ENCODE measurements around the gene FZD1. TPM values are rescaled to one million over a fixed set of nuclear protein-coding genes. Genes with fewer than 3 reads are reported as not detected.

The FZD1 gene
- total RNA-seq, 1 donor from 2014 or later = 30.2 TPM

DNA sequence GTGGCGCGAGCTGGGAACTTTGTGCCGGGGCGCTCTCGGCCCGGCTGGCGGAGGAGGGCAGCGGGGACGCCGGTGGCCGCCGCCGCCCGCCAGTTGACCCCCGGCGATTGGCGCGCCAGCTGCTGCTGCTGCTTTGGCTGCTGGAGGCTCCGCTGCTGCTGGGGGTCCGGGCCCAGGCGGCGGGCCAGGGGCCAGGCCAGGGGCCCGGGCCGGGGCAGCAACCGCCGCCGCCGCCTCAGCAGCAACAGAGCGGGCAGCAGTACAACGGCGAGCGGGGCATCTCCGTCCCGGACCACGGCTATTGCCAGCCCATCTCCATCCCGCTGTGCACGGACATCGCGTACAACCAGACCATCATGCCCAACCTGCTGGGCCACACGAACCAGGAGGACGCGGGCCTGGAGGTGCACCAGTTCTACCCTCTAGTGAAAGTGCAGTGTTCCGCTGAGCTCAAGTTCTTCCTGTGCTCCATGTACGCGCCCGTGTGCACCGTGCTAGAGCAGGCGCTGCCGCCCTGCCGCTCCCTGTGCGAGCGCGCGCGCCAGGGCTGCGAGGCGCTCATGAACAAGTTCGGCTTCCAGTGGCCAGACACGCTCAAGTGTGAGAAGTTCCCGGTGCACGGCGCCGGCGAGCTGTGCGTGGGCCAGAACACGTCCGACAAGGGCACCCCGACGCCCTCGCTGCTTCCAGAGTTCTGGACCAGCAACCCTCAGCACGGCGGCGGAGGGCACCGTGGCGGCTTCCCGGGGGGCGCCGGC is 870 bp downstream of the FZD1 start:
- peak; percentile 79 for DNase-seq

DNA sequence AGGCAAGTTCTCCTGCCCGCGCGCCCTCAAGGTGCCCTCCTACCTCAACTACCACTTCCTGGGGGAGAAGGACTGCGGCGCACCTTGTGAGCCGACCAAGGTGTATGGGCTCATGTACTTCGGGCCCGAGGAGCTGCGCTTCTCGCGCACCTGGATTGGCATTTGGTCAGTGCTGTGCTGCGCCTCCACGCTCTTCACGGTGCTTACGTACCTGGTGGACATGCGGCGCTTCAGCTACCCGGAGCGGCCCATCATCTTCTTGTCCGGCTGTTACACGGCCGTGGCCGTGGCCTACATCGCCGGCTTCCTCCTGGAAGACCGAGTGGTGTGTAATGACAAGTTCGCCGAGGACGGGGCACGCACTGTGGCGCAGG is 1.4 kb downstream of the FZD1 start:
- peak; percentile 33 for DNase-seq

DNA sequence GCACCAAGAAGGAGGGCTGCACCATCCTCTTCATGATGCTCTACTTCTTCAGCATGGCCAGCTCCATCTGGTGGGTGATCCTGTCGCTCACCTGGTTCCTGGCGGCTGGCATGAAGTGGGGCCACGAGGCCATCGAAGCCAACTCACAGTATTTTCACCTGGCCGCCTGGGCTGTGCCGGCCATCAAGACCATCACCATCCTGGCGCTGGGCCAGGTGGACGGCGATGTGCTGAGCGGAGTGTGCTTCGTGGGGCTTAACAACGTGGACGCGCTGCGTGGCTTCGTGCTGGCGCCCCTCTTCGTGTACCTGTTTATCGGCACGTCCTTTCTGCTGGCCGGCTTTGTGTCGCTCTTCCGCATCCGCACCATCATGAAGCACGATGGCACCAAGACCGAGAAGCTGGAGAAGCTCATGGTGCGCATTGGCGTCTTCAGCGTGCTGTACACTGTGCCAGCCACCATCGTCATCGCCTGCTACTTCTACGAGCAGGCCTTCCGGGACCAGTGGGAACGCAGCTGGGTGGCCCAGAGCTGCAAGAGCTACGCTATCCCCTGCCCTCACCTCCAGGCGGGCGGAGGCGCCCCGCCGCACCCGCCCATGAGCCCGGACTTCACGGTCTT is 1.9 kb downstream of the FZD1 start:
- DNase-seq = peak; percentile 43

GRCh38 chr7:91266689-91267090 is 2.5 kb downstream of the FZD1 start:
- DNase-seq = peak; percentile 27

DNA sequence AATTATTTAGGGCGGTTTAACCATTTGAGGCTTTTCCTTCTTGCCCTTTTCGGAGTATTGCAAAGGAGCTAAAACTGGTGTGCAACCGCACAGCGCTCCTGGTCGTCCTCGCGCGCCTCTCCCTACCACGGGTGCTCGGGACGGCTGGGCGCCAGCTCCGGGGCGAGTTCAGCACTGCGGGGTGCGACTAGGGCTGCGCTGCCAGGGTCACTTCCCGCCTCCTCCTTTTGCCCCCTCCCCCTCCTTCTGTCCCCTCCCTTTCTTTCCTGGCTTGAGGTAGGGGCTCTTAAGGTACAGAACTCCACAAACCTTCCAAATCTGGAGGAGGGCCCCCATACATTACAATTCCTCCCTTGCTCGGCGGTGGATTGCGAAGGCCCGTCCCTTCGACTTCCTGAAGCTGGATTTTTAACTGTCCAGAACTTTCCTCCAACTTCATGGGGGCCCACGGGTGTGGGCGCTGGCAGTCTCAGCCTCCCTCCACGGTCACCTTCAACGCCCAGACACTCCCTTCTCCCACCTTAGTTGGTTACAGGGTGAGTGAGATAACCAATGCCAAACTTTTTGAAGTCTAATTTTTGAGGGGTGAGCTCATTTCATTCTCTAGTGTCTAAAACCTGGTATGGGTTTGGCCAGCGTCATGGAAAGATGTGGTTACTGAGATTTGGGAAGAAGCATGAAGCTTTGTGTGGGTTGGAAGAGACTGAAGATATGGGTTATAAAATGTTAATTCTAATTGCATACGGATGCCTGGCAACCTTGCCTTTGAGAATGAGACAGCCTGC is 3.1 kb downstream of the FZD1 start:
- peak; percentile 68 for DNase-seq

DNA sequence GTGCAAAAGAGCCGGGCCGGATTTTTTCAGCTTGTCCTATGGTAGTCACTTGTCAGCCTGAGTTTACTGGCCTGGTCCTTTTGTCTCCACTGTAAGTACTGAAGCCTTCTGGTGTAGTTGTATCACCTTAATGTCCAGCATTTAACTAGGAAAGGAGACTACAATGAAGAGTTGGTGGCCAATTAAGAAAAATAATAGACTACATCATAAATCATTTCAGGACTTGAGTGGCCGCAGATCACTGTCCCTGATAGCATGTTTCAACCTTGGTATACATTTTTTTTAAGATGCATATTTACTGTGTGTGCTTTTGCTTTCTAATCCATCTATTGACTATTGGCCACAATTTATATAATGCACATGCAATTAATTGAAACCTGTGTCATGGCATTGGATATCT is 6.1 kb downstream of the FZD1 start:
- no peak for DNase-seq

DNA sequence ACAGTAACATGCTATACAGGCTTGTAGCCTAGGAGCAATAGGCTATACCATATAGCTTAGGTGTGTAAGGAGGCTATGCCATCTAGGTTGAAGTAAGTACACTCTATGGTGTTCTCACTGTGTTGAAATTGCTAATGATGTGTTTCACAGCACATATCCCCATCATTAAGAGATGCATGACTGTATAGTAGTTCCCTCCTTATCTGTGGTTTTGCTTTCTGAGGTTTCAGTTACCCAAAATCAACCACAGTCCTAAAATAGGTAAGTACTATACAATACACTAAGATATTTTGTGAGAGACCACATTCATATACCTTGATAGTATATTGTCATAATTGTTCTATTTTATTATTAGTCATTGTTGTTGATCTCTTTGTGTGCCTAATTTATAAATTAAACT is 12.7 kb downstream of the FZD1 start:
- DNase-seq = no peak

DNA sequence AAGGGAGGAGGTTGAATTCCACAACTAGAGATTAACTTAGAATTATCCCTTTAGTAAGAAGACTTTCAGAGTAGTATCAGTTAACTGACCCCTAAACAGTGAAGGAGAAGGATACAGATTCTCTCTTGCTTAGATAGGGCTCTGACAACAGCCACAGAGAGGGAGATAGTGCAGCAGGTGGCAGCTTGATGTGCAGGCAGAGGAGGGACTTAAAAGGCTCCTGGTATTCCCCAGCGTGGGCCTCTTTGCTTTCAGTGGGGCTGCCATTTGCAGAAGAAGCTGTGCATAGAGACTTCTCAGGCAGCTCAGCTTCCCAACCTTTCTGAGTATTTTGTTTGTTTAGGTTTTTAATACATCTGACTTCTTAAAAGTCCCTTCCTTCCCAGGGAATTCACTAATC is 16.0 kb downstream of the FZD1 start:
- peak; percentile 33 for DNase-seq

- DNase-seq = no peak
These were observed 16.4 kb downstream of the FZD1 start for GRCh38 chr7:91280604-91281003.

DNA sequence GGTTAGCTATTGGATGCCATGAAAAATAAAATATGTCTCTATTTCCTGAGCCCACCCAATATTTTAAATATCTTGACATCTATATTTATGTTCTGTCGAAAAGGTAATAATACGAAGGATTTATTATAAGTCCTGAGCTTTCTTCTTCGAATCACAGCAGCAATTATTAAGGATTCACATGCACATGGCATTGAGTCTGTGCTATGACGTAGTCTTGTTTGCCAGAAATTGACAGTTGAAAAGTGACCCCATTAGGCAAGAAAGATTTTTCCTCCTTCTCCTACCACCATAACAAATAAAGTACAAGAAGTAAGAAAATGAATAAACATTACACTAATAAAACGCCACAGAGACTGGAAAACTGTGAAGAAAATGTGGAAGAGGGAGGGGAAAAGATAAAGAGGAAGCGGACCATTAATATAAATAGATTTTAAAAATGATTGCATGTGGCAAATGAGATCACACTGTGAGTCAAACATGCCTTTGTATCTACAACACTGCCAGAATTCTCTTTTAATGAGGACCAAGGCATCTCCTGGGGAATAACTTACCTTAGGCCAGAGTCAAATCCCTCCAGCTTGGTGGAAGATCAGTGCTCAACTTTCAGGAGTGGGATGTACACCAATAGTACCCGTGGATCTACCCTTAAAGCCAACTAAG is 21.6 kb downstream of the FZD1 start:
- no peak for DNase-seq

DNA sequence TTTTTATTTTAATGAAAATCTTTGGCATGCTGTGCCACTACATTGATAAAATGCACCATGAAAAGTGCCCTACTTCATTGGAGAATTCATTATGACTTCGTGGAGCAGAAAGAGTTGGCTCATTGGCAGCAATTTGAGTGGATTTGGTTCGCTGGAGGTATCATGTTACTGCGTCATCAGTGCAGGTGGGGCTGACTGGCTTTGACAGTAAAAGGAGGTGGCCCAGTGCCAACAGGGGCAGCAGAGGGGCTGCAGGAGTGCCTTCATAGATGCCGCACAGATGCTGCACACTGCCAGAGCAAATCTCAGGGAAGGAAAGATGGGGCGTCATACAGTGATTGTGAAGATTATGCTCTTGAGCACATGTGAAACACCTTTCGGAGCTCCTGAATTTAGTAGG is 22.2 kb downstream of the FZD1 start:
- peak; percentile 84 for DNase-seq

DNA sequence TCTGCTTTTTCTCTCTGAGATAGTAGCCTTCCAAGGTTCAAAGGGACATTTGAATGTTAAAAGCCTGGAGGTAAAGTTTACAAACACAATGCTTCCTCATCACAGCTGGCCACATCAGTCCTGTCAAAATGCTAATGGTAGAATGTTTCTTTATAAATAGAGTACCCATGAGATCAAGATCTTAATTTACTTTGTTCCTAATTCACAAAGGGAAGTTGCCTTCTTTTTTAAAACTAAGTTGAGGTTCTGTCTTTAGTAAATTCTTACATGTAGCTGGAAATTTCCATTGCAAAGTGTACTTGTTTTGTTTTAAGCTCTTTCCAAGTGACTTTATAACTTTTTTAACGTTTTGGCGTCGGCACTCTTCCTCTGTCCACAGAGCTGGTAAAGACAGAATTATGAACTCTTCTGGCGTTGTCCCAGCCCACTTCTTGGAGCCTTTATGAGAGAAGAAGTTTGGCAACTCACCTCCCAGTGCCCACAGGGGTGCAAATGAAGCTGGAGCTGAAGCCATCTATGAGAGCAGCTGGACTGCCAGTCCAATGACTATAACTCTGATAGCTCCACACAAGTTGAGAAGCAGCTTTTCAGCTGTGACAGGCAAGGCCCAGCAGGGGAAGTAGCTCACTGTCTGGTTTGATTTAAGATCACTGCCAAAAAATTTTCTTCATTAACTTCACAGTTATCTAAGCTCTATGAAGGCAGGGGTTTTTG is 23.3 kb downstream of the FZD1 start:
- peak; percentile 48 for DNase-seq

DNA sequence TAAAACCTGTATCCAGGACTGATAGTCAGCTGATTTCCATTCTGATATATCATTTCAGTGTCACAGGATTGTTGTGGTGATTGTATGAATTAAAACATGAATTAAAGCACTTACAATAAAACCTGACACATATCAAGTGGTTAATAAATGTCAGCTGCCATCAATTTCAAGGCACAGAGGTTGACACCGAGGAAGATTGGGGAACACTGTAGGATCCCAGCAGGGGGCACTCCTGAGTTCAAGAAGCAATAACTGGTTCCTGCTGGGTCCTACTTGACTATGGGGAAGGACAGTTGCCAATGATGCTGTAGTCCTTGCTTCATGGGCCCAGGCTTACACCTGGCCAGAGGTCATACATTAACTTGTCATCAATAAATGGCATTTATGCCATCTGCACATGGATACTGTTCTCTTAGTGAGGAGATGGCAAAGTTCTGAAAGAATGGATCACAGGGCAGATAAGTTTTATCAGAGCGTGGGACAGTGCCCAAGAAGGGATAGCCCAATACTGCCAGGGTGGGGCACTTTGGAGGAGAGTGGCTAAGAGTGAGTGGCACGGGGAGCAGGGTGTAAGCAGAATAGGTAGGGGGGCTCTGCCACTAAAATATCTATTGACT is 24.1 kb downstream of the FZD1 start:
- no peak for DNase-seq

- DNase-seq = no peak
These were observed 25.5 kb downstream of the FZD1 start for GRCh38 chr7:91289633-91290254.

DNA sequence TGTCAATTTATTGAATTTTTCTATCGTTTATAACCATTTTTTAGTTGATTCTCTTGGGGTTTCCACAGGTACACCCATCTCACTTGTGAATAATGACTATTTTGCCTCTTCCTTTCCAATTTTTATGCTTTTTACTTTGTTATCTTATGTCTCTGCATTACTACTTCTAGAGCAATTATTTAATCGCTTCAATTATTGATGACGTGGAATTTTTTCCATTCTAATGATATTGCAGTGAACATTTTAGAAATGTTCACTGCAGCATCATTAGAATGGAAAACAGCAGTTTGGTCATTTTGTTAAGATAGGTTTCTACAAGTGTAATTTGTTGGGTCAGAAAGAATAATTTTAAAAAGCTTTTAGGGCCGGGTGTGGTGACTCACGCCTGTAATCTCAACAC is 27.1 kb downstream of the FZD1 start:
- DNase-seq = no peak

GRCh38 chr7:91291902-91292301 is 27.7 kb downstream of the FZD1 start:
- no peak for DNase-seq

DNA sequence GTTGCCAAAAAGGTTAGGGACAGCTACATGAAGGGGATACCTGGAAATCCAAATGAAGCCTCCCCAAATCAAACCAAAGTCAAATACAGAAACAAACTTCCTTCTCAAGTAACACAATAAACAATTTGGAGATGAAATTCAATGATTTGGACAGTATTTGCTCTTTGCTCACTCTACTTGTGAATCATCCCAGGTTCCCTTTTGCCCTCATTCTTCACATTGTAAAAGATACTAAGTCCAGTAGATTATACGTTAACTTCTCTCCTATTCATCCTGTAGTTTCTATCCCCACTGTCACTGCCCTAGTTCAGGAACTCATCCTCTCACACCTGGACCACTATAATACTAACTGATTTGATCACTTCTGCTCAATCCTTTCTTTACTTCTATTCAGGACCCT is 28.3 kb downstream of the FZD1 start:
- DNase-seq = no peak

GRCh38 chr7:91293136-91293535 is 28.9 kb downstream of the FZD1 start:
- DNase-seq = no peak

- DNase-seq = no peak
These were observed 29.6 kb downstream of the FZD1 start for GRCh38 chr7:91293840-91294239.

- no peak for DNase-seq
These were observed 30.5 kb downstream of the FZD1 start for GRCh38 chr7:91294639-91295220.

GRCh38 chr7:91295576-91295975 is 31.3 kb downstream of the FZD1 start:
- DNase-seq = no peak
